Measurements from ENCODE around the gene ARHGEF7.

GRCh38 chr13:111337206-111337605 lies 222.1 kb downstream of the ARHGEF7 start:
- TF ChIP-seq CTCF (IDR thresholded peaks at IDR 0.05; ENCODE audit: low read length) (no peak), EZH2 (IDR thresholded peaks at IDR 0.05; ENCODE audit: borderline replicate concordance, low read length) (no peak)
